Stomach (tissue), 4 donors: ENCODE data around the gene SMC1A.

Source experiments
- POLR2A ChIP-seq, 4 donors: fragments of 450-650 bp; IDR thresholded peaks; one replicate each; pipeline ENCODE4 v1.6.1; 2016; ENCODE audit warnings: antibody characterized with exemption in 4 of 4, control low read depth in 2 of 4, mild to moderate bottlenecking in 1 of 4, moderate library complexity in 1 of 4
- POLR2AphosphoS5 ChIP-seq, 3 donors: sonication (generic); formaldehyde crosslinking; IDR thresholded peaks; one replicate each; pipeline ENCODE4 v1.6.1; 2016; ENCODE audit warnings: antibody characterized with exemption in 3 of 3

DNA sequence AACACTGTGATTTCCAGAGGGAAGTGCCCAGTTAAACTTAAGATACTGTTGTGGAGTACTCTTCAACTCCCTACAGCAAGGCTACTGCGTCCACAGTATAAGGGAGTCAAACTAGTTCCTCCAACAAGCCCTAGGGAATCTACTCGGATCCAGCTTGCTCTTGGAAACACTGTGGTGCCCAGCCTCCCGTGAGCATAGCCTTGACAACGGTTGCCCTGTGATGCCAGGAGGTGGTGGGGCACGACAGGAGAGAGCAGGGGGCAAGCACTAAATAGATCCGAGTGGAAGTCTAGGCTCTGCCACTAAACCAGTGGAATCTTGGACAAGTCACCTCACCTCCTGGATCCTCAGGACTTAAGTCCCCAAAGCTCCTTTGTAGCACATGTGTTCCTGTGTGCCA lies 45.6 kb downstream of the SMC1A start:
- TF ChIP-seq POLR2AphosphoS5 (IDR thresholded peaks at IDR 0.05): no peak
- TF ChIP-seq POLR2A (IDR thresholded peaks at IDR 0.05): no peak
